Endothelial cell of umbilical vein (primary cell): ENCODE results near the gene SNX5. TPM values are rescaled to one million over a fixed set of nuclear protein-coding genes. Genes with fewer than 3 reads are reported as not detected.

Source experiments
- BruUV-seq: library from RNA; stranded (reverse); fragments of 400-500 nt; replicated peaks from 2 replicates; lab custom pipeline; 2021; lab: Mats Ljungman, UMichigan
- CTCF ChIA-PET: fragments of 300-600, 350-600 bp; sonication (Branson Sonifier 250); formaldehyde crosslinking; loops from one replicate; lab custom pipeline; 2021; ENCODE audit warnings: antibody characterized with exemption, inconsistent platforms; lab: Charles Lee
- POLR2A ChIA-PET: fragments of 300-600, 350-600 bp; sonication (Branson Sonifier 250); formaldehyde crosslinking; loops from one replicate; lab custom pipeline; 2021; ENCODE audit warnings: antibody characterized with exemption, inconsistent platforms; lab: Charles Lee
- DNase-seq: peaks from one replicate; pipeline ENCODE4 v3.0.0-alpha.2; 2011; ENCODE audit warnings: low read depth, low spot score
- FAIRE-seq: peaks from 2 replicates; lab custom pipeline; 2011; peaks lifted over from hg19 to GRCh38; lab: Jason Lieb, UNC
- H2AFZ ChIP-seq: 2 replicates; pipeline ENCODE4 v1.6.0; 2012; ENCODE audit warnings: low read depth, low read length, control low read depth, inconsistent platforms
- H3K27ac ChIP-seq: 2 replicates; pipeline ENCODE4 v1.5.1; 2011; ENCODE audit warnings: low read depth, mild to moderate bottlenecking, control low read depth, low read length, moderate library complexity; ENCODE audit not compliant: insufficient read depth
- H3K27me3 ChIP-seq, 2 experiments: 2 replicates each; pipeline versions ENCODE4 v1.6.0 to v1.6.1; 2011; ENCODE audit warnings: low read length in 2 of 2, mixed read lengths in 1 of 2; ENCODE audit not compliant: control insufficient read depth in 2 of 2, insufficient read depth in 2 of 2
- H3K36me3 ChIP-seq, 2 experiments: 2 replicates in 1 of 2; 3 replicates in 1 of 2; pipeline ENCODE4 v1.5.1; 2011; ENCODE audit warnings: low read length in 2 of 2, mild to moderate bottlenecking in 1 of 2, moderate library complexity in 1 of 2; ENCODE audit not compliant: control insufficient read depth in 2 of 2, insufficient read depth in 2 of 2; ENCODE audit errors: extremely low read depth in 1 of 2
- H3K4me1 ChIP-seq: 3 replicates; pipeline ENCODE4 v1.5.1; 2011; ENCODE audit warnings: mild to moderate bottlenecking, low read length; ENCODE audit not compliant: control insufficient read depth, insufficient read depth; ENCODE audit errors: extremely low read depth
- H3K4me2 ChIP-seq: 2 replicates; pipeline ENCODE4 v1.6.1; 2011; ENCODE audit warnings: low read length, control low read depth, mixed read lengths; ENCODE audit not compliant: insufficient read depth
- H3K4me3 ChIP-seq, 3 experiments: fragments of 200-600 bp in 1 of 3; sonication (generic), shearing (Covaris generic) in 1 of 3; replicated peaks in 1 of 3; 2 replicates each; pipeline ENCODE4 v1.5.1; 2011 to 2016; ENCODE audit warnings: control low read depth in 3 of 3, low read length in 3 of 3, mild to moderate bottlenecking in 2 of 3, inconsistent platforms in 1 of 3, low read depth in 1 of 3, moderate library complexity in 1 of 3; ENCODE audit not compliant: insufficient read depth in 1 of 3
- H3K79me2 ChIP-seq: 2 replicates; pipeline ENCODE4 v1.6.0; 2012; ENCODE audit warnings: low read length, inconsistent platforms; ENCODE audit not compliant: control insufficient read depth, insufficient read depth
- H3K9ac ChIP-seq: replicated peaks from 2 replicates; pipeline ENCODE3; 2011; ENCODE audit warnings: low read length, control low read depth; ENCODE audit not compliant: insufficient read depth; ENCODE audit errors: extremely low read depth
- H3K9me1 ChIP-seq: replicated peaks from 3 replicates; pipeline ENCODE4 v1.6.0; 2011; ENCODE audit warnings: mild to moderate bottlenecking, low read length; ENCODE audit not compliant: control insufficient read depth, insufficient read depth; ENCODE audit errors: extremely low read depth
- H3K9me3 ChIP-seq: replicated peaks from 2 replicates; pipeline ENCODE4 v1.5.1; 2012; ENCODE audit warnings: low read length, inconsistent platforms; ENCODE audit not compliant: control insufficient read depth, insufficient read depth
- H4K20me1 ChIP-seq: replicated peaks from 2 replicates; pipeline ENCODE3; 2011; ENCODE audit warnings: mild to moderate bottlenecking, low read length; ENCODE audit not compliant: control insufficient read depth, insufficient read depth; ENCODE audit errors: extremely low read depth
- EZH2 ChIP-seq: IDR thresholded peaks from 2 replicates; pipeline ENCODE4 v1.6.1; 2012; ENCODE audit warnings: borderline replicate concordance, low read depth, mild to moderate bottlenecking, moderate library complexity, low read length, inconsistent platforms; ENCODE audit not compliant: severe bottlenecking
- FOS ChIP-seq: IDR thresholded peaks from 2 replicates; pipeline ENCODE4 v1.6.1; 2011; ENCODE audit warnings: mild to moderate bottlenecking, low read length, moderate library complexity, borderline replicate concordance; ENCODE audit not compliant: insufficient read depth
- GATA2 ChIP-seq: IDR thresholded peaks from 2 replicates; pipeline ENCODE4 v1.7.0; 2011; ENCODE audit warnings: low read depth, mild to moderate bottlenecking, moderate library complexity, mixed read lengths, low read length; ENCODE audit not compliant: insufficient read length, insufficient read depth
- JUN ChIP-seq: IDR thresholded peaks from 2 replicates; pipeline ENCODE4 v1.6.1; 2011; ENCODE audit warnings: borderline replicate concordance, low read depth; ENCODE audit not compliant: insufficient read length, insufficient read depth
- MYC ChIP-seq: IDR thresholded peaks from one replicate; pipeline ENCODE4 v1.6.1; 2011; ENCODE audit warnings: mild to moderate bottlenecking, low read depth, low read length
- POLR2A ChIP-seq: IDR thresholded peaks from 2 replicates; pipeline ENCODE4 v1.6.1; 2012; ENCODE audit warnings: low read depth, mild to moderate bottlenecking, control low read depth, low read length
- POLR2AphosphoS5 ChIP-seq: IDR thresholded peaks from 2 replicates; pipeline ENCODE4 v1.6.1; 2012; ENCODE audit warnings: low read depth, mild to moderate bottlenecking, control low read depth, low read length, moderate library complexity; ENCODE audit not compliant: insufficient read depth
- dilution Hi-C: fragments of 300-500 bp; cut with MboI; formaldehyde crosslinking; loops from one replicate; pipeline ENCODE4 v1.15.0; 2019; ENCODE audit warnings: low sequenced_read_pairs; ENCODE audit not compliant: extremely low pct_ligation_motif_present
- intact Hi-C: fragments of 100-400 bp; cut with micrococcal nuclease; formaldehyde crosslinking; loops from one replicate; pipeline ENCODE4 v1.10.0; 2022
- polyA plus RNA-seq, 4 experiments: library from polyadenylated mRNA; depleted of rRNA in 3 of 4; stranded (reverse) in 3 of 4; unstranded in 1 of 4; fragments of >200 nt; gene quantifications; 2 replicates each; pipeline versions ENCODE4 v1.2.1 to v1.2.3, GENCODE V29; 2011 to 2012; ENCODE audit warnings: missing spikeins in 1 of 4
- total RNA-seq: library from RNA; stranded (reverse); gene quantifications from 2 replicates; pipeline ENCODE4 v1.2.3, GENCODE V29; 2021
- TF ChIP-seq, protein P1 (sequence below): IDR thresholded peaks from 2 replicates; pipeline ENCODE4 v1.6.1; 2011; ENCODE audit not compliant: insufficient read depth, insufficient read length
- TF ChIP-seq, protein P2 (sequence below), 2 donors: IDR thresholded peaks; 1 replicate in 1 of 2; 2 replicates in 1 of 2; pipeline ENCODE4 v1.5.1; 2011; ENCODE audit warnings: low read length in 2 of 2, mild to moderate bottlenecking in 2 of 2, moderate library complexity in 2 of 2, control low read depth in 1 of 2, inconsistent platforms in 1 of 2, low read depth in 1 of 2; ENCODE audit not compliant: insufficient read depth in 1 of 2; ENCODE audit errors: extremely low read depth in 1 of 2

The SNX5 gene
- total and polyA plus RNA-seq, 2 donors (not counting 3 experiments of a cell fraction or from before 2014, with no cell fraction given), result 76.2 to 121 TPM

GRCh38 chr20:17936761-17937732 is 31.5 kb downstream of the SNX5 start:
- dilution Hi-C loops, result no loop called here
- ChIA-PET POLR2A (interaction anchor here (0.7 to 1.6 kb wide), 3 partner anchors 255 to 256 kb away, joined by 3 to 4 read pairs (median 3); partner anchors contain the start of gene RRBP1), CTCF (interaction anchor here (0.9 to 3.8 kb wide), 16 partner anchors 12 to 432 kb away, joined by 3 to 52 read pairs (median 6); partner anchors contain the start of gene RRBP1)
- DNase-seq (peak; percentile 79), FAIRE-seq (peak; percentile 93)
- Histone ChIP-seq H3K36me3 (peaks cover 0 to 11% of the 10 kb centered on the region in 2 experiments), H3K9ac (peak overlapping the region; percentile 13), H3K4me1 (peaks cover 14% of the 10 kb centered on the region), H2AFZ (peak overlapping the region; percentile 12), H3K27ac (no peak overlapping the region), H3K27me3 (no peaks in the 10 kb centered on the region), H3K9me3 (no peaks in the 10 kb centered on the region), H4K20me1 (no peaks in the 10 kb centered on the region), H3K9me1 (no peaks in the 10 kb centered on the region), H3K4me2 (no peak overlapping the region), H3K79me2 (no peaks in the 10 kb centered on the region), H3K4me3 (no peak overlapping the region)
- TF ChIP-seq, protein P1, sequence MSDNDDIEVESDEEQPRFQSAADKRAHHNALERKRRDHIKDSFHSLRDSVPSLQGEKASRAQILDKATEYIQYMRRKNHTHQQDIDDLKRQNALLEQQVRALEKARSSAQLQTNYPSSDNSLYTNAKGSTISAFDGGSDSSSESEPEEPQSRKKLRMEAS, result no peak
- no peak for TF ChIP-seq POLR2AphosphoS5
- no peak for TF ChIP-seq MYC
- no peak for TF ChIP-seq JUN
- TF ChIP-seq POLR2A, result no peak
- TF ChIP-seq FOS, result no peak
- TF ChIP-seq EZH2, result no peak
- TF ChIP-seq GATA2, result no peak
- TF ChIP-seq, protein P2, sequence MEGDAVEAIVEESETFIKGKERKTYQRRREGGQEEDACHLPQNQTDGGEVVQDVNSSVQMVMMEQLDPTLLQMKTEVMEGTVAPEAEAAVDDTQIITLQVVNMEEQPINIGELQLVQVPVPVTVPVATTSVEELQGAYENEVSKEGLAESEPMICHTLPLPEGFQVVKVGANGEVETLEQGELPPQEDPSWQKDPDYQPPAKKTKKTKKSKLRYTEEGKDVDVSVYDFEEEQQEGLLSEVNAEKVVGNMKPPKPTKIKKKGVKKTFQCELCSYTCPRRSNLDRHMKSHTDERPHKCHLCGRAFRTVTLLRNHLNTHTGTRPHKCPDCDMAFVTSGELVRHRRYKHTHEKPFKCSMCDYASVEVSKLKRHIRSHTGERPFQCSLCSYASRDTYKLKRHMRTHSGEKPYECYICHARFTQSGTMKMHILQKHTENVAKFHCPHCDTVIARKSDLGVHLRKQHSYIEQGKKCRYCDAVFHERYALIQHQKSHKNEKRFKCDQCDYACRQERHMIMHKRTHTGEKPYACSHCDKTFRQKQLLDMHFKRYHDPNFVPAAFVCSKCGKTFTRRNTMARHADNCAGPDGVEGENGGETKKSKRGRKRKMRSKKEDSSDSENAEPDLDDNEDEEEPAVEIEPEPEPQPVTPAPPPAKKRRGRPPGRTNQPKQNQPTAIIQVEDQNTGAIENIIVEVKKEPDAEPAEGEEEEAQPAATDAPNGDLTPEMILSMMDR (IDR thresholded peaks at IDR 0.05; ENCODE audit: extremely low read depth in 1 of 2, insufficient read depth in 1 of 2, low read depth in 1 of 2, low read length in 2 of 2), result no peak
- intact Hi-C loops, result loop anchor here (2.0 to 5.0 kb wide), 2 partner anchors 38 to 405 kb away; partner anchors contain the start of gene BFSP1
- no TSS peak for BruUV-seq
